GM18858 (cell line): Measurements from ENCODE around the gene MAPK8IP2.
A peak's percentile ranks its signal among the peaks of the same experiment; 100 is the strongest.

Experiments
- ATAC-seq: cut with Tn5 transposase; IDR thresholded peaks from one replicate; pipeline ENCODE4 v1.9.1; 2021; ENCODE audit not compliant: unreplicated experiment

MAPK8IP2 gene

DNA sequence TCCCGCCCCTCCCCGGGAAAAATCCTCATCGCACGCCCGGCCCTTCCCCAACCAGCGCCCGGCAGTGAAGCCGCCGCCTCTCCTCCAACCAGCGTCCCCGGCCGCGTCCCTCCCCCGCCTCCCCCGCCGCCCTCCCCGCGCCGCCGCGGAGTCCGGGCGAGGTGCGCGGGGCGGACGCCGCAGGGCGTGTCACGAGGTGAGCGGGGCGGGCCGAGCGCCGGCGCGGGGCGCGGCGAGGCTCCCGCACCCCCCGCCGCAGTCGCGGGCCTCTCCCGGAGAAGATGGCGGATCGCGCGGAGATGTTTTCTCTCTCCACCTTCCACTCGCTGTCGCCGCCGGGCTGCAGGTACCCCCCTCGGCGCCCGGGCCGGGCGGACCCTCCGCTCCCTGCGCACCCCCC lies at the start of gene MAPK8IP2:
MAPK8IP2 (plus strand) TSS at position 256 of the 400 bp plus-strand sequence; CDS start at position 282, 26 bp downstream.
- ATAC-seq: no peak

DNA sequence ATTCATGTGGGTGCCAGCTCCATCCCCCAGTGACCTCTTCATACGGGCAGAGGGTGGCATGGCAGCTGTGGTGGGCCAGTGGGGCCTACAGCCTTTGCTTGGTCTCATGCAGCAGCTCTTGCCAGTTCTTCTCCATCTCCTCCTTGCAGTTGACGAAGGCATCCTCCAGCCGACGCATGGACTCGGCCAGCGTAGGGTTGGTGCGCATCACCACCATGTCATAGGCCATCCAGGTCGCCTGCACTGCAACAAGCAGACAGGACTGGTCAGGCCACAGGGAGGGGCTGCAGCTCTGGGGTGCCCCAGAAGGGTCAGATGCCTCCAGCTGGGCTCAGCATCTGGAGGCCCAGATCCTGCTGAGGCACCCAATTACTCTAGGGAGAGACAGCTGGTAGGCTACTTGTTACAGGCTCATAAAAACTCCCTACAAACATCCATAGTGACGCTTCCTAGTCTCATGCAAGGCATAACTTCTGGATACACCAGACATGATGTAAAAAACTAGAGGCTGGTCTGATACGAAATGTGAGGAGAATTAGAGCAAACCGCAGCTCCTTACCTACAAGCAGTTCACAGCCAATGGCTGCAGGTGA lies 49.3 kb upstream of the MAPK8IP2 start:
- no peak for ATAC-seq

DNA sequence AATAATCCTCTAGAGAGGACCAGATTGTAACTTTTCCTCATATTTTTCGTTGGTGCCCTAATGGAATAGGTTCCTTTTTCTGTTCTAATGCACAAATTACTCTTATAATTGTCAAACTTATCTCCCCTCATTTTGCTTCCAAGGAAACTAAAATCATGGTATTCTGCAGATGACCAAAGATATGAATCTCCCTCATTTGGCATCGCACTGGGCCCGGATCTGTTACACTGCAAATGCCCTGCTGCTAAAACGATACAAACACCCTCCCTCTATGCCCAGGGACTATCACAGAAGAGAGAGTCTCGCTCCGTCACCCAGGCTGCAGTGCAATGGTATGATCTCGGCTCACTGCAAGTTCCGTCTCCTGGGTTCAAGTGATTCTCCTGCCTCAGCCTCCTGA lies 47.3 kb upstream of the MAPK8IP2 start:
- ATAC-seq: no peak

DNA sequence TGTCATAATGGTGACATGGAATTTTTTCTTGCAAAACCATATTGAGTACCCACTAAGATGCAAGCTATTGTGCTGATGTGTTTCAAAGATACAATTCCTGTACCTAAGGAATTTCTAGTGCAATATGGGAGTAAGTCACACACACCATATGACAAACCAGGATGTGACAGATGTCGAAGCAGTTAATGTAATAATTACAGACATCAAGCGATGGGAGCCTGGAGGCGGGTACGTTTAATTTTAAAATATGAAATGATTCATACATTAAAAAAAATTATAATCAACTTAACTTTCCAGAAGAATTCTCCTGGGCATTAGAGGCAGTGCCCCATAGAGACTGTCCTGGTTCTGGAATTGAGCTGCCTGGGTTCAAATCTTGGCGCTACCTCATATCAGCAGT lies 43.9 kb upstream of the MAPK8IP2 start:
- ATAC-seq: no peak

DNA sequence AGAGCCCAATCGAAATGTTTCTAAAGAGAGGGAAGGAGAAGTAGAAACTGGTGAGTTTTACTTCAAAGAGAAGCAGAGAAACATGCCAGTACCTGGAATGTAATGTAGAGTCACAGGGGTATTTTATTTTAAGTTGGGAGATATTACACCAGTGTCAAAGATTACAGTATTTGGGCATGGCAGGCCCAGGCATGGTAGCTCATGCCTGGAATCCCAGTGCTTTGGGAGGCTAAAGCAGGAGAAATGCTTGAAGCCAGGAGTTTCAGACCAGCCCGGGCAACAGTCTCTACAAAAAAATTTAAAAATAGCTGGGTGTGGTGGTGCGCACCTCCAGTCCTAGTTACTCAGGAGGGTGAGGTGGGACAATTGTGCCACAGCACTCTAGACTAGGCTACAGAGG lies 40.6 kb upstream of the MAPK8IP2 start:
- no peak for ATAC-seq

DNA sequence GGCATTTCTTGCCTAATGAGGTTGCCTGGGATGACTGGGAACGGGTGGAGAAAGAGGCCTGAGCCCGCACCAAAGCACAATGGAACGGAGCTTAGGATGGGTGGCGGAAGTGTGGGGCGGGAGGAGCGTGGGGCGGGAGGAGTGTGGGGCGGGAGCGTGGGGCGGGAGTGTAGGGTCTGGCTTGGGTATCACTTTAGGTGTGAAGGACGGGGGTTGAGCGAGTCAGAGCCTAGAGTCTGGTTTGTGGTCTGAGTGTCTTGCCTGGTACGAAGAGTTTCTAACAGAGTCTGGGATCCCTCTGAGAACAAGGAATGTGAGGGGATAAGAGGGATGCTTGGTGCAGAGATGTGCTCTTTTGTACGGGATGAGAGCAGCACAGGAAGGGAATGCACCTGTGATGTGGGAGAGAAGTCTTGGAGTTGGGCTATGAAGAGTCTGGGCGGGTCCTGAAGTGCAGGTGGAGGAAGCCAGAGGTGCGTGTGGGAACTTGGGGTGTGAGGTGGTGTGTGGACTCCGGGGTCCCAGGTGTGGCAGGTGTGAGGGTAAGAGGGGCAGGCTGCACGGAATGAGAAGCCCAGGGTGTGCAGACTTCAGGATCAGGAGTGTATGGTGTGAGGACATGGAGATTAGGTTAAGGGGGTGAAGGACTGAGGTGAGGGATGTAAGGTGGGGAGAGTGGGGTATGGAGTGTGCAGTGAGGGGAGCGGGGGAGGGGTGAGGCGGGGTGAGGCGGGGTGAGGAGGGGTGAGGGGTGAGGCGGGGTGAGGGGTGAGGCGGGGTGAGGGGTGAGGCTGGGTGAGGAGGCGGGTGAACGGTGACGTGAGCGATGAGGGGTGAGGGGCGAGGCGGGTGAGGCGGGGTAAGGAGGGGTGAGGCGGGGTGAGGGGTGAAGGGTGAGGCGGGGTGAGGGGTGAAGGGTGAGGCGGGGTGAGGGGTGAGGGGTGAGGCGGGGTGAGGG lies 38.9 kb upstream of the MAPK8IP2 start:
- no peak for ATAC-seq

DNA sequence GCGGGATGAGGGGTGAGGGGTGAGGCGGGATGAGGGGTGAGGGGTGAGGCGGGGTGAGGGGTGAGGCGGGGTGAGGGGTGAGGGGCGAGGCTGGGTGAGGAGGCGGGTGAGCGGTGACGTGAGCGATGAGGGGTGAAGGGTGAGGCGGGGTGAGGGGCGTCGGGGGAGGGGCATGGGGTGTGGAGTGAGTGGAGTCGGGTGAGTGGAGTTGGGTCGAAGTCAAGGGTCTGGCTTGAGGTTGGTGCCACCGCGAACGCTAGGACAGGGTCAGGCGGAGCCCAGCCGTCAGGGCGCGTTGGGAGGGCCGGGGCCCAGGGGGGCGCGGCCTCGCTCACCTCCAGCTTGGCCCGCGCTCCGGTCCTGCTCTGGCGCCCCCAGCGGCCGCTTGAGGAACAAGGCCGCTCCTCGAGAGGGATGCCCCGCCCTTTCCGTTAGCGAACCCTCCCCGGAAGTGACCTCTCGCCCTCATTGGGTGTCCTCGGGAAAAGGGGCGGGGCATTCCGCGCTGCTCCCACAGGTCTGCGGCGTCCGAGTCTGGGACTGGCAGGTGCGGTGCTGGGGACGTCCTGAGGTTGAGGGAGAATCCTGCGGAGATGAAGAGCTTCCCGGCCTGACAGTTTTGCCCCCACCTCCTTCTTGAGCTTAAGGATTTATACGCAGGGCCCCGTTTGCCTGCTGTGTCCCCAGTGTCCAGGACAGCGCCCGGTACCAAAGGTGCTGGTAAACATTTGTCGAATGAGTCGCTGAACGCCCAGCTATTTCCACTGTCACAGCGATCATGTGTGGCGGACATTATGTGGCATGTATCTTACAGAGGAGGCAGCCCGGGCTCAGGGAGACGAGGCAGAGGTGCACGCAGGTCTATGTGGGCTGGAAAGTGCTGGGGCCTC lies 37.8 kb upstream of the MAPK8IP2 start, which contains the start of gene SYCE3:
SYCE3 (minus strand) TSS at position 397 of the 890 bp plus-strand sequence. CDS start 6,514 bp downstream, outside the sequence.
- peak; percentile 67 for ATAC-seq

DNA sequence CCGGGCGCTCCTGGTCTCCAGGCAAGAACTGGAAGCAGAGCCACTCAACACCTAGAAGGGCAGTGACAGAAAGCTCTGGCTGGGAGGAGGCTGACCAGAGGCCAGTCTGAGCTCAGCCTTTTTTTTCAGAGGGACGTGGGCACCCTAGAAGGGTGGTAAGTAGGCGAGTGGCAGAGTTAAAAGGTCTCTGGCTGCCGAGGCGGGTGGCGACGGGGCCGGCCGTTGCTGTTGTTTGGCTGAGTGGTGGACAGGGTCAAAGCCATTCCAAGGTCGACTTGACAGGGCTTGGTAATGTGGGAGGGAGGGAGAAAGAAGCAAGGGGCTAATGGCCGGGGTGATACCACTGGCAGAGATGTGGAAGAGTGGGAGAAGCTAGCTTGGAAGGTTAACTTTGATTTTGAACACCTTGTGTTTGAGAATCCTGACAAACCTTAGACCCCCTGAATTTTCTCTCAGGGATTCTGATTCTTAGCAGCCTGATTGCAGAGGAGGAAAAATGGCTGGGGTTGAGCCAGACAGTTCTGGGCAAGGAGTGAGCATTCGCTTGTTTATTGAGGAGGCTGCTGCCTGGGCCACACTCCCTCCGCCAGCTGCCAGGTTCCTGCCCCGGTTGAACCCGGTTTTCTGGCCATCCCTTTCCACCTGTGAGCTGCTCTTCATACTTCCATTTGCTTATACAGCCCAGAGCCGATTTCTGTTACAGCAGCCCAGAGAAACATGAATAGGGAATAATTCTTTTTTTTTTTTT lies 37.0 kb upstream of the MAPK8IP2 start:
- no peak for ATAC-seq

DNA sequence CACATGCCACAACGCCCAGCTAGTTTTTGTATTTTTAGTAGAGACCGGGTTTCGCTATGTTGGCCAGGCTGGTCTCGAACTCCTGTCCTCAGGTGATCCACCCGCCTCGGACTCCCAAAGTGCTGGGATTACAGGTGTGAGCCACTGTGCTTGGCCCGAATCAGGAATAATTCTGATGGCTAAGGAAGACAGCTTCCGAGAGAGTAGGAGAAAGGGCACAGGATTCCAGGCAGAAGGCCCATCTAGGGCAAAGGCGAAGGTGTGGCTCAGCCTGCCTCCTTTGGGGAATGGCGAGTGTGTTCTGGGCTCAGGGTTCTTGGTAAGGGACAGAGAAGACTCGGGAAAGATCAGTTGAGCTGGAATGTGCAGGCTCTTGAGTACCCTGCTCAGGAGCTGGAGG lies 36.3 kb upstream of the MAPK8IP2 start:
- no peak for ATAC-seq

DNA sequence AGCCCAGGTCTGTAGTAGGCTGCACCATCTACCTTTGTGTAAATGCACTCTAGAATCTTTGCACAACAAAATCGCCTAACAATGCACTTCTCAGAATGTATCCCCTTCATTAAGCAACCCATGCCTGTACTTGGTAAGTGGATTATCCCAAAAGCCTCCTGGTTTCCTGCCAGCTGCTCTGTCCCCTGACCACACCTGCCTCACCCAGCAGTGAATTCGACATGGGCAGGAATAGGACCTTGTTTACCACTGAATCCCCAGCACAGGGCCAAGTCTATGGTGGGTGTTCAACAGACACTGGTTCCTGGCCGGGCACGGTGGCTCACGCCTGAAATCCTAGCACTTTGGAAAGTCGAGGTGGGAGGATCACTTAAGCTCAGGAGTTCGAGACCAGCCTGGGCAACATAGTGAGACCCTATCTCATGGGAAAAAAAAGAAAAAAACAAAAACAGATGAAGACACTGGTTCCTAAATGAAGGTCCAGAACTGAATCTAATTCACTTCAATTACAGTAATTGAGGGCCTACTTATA lies 32.8 kb upstream of the MAPK8IP2 start:
- ATAC-seq: no peak

DNA sequence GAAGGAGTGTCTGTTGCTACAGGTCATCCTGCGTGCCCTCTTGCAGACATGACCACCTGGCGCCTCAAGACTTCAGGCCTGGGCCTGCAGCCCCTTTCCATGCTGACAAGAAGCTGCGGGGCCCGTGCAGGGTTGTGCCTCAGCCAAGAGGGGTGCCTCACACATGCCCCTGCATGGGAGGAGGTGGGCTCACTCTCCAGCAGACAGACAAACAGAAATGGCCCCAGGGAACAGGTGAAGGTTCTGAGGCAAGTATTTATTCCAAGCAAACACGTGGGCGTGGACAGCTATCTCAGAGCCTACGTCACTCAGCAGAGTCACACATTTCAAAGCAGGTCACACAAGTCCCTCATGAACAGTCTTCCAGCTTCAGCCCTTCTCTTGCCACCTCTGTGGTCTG lies 32.0 kb upstream of the MAPK8IP2 start:
- ATAC-seq: no peak

DNA sequence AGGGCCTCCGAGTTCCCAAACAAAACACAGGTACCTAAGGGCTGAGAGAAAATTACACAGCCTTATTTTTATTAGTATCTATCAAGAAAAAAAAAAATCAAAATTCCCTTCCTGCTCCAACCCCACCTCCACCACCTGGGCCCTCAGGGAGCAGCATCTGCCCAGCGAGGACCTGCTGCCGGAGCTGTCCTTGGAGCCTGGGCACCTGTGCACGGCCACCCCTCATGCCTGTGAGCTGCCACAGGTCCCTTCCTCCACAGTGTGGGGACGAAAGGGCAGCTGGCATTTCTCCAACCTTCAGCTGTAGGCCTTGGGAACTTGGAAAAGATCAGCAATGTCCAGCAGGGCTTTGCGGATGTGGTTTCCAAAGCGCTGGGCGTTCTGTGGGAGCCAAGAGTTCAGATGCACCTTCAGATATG lies 31.5 kb upstream of the MAPK8IP2 start:
- no peak for ATAC-seq

DNA sequence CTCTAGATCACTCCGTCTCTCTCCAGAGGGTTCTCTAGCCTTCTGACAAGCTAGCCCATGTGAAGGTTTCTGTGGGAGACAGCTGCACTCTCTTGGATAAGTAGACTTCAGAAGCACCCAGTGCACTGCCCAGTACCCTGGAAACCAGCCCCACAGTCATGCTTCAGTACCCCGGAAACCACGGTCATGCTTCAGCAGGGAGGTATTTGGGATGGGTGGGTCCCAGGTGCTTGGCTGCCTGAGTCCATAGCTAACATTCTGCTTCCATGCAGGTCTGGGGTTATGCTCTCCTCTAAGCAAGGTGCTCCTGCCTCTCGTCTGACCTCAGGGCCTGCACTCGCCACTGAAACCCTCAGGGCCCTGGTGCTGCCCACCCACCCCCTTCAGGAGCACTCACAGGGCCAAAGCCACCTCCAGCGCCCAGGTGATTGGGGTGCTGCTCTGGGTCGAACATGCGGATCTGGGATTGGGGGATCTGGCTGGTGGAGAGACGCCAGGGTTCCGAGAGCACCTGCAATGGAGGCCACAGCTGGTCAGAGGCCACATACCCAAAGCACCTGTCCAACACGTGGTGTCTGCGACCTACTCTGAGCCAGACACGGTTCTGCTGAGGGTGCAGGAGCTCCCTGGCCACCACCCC lies 30.6 kb upstream of the MAPK8IP2 start:
- no peak for ATAC-seq

DNA sequence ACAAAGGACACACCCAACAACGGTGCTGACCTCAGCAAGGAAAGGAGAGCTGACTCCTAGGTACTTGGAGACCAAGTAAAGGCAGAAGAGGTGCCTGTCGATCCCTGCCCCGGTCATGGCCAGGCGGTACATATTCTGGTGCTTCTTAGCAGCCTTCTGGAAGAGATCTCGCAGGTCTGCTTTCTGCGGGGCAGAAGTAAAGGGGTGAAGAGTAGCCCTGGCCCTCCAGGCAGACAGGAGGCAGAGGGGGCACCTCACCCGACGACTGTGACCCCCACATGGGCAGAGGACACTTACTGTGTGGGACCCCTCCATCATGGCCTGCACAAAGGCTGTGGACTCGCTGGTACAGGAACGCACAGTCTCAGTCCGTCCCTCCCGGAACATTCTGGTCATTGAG lies 29.7 kb upstream of the MAPK8IP2 start:
- ATAC-seq: no peak

DNA sequence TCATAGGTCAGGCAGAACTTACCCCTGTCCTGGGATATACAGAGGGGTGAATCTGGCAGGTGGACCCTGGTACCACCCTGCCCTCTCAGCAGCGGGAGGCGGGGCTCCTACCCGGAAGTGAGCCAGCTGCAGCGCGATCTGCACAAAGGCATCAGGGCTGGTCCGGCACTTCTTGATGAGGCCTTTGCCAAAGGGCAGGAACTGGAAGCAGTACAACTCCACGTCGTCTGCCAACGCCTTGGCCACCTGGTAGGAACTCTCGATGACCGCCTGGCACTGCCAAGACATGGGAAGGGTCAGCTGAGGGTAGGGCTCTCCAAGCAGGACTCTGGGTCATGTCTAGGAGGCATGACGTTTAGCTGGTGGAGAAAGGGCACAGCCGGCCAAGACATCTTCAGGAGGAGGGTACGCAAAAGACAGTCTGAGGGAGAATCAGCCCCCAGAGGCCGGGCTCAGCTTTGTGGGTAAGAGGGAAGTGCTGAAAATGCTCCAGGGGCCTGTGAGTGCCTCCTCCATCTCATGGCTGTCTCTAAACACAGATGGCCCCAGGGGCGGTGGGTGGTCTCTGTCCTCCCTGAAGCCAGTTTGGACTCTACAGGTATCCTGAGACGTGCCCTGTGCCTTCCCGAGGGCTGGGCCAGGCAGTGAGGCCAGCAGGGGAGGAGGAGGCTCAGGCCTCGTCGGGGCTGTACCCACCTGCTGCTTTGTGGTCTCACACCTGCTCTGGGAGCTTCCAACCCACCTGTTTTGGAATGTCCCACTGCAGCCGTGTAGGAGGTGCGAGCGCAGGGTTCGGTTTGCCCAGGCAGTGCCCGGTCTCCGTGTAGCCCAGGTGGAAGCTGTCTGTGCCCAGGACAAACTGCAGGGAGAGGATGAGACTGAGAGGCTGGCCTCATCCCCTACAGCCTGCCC lies 29.1 kb upstream of the MAPK8IP2 start:
- no peak for ATAC-seq

DNA sequence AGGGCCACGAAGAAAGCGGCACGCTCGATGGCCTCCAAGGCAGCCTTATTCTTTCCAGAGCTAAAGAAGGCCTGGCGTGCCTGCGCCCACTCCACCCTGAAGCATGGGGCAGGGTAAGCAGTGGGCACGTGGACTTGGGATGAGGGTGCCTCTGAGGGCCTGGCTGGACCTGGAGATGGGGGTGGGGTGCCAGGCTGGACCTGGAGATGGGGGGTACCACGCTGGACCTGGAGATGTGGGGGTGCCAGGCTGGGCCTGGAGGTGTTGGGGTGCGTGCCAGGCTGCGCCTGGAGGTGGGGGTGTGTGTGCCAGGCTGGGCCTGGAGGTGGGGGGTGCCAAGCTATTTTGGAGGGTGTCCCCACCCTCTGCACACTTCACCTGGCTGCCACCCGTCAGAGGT lies 27.6 kb upstream of the MAPK8IP2 start:
- ATAC-seq: no peak

DNA sequence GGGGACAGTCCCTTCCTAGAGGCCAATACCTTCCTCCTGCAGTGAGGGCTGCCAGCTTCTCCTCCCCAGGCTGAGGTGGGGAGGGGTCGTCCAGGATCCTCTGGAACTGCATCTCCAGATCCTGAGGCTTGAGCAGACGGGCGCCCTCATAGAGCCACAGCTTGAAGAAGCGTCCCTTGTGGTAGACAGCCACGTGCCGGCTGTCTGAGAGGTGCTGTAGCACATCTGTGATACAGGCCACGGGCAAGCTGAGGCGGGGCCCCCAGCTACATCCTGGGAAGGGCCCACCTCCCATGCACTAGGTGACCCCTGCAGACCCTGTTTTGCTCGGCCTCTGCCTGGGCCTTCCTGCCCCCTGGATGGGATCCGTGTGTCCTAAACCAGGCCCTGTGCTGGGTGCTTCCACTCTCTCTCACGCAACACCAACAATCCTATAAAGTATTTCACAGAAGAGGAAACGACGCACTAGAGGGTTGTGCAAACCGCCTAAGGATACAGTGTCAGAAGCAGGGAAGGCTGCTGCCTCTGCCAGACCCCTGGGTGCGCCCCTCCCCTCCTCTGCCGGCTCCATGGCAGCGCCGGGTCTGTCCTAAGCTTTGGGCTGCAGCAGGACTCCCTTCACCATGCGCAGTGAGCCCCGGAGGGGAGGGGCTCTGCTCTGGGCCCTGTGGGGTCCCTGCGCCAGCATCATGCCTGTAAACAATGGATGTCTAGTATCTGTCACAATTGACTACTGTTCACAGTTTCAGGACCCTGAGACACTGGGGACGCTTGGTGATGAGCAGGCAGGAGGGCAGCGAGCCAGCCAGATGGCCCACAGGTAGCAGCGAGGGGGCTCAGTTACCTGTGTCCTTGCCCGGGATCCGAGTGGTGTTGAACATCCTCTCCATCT lies 26.9 kb upstream of the MAPK8IP2 start:
- ATAC-seq: no peak

DNA sequence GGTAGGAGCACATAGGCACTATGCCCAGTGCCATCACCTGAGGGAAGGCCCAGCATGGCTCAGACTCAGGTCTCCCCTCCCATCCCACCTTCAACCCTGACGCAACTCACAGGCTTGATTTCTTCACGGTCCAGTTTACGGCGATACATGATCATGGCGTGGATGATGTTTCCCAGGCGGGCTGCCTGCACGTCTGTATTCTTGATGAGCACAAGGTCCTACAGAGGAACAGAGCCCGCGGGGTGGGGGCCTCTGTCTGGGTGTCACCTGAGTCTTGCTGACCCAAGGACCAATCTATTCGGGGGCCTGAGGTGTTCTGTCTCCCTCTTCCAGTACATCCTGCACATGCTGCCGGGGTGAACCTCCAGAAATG lies 26.2 kb upstream of the MAPK8IP2 start:
- ATAC-seq: no peak
